ENCODE measurements around the gene RNASE13.

RNASE13 gene, protein sequence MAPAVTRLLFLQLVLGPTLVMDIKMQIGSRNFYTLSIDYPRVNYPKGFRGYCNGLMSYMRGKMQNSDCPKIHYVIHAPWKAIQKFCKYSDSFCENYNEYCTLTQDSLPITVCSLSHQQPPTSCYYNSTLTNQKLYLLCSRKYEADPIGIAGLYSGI

DNA sequence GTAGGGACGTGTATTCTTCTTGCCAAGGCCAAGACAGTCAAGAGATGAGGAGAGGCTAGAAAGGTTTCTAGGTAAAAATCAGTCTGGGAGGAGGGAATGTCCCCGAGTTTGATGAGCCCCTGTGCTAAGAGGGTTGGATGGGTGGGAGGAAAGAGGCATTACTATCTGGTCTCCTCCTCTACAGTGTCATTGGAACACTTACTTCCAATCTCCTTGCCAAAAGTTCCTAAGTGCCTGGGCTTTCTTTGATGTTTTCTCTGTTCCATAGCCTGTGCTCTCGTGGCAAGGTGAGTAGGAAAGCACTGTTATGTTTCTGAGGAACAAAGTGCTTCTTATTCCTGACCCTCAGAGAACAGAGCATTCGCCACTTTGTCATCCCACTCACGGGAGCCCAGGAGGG lies at the start of gene RNASE13:
TSS of gene RNASE13 (minus strand) at position 101 of the 400 bp plus-strand sequence. CDS start 519 bp downstream, outside the sequence.
- no peak for DNase-seq (ENCODE audit: low read depth)

GRCh38 chr14:21084396-21084795 lies 49.8 kb upstream of the RNASE13 start:
- DNase-seq (ENCODE audit: low read depth), result no peak

GRCh38 chr14:21083565-21084325 lies 49.1 kb upstream of the RNASE13 start:
- no peak for DNase-seq (ENCODE audit: low read depth)

DNA sequence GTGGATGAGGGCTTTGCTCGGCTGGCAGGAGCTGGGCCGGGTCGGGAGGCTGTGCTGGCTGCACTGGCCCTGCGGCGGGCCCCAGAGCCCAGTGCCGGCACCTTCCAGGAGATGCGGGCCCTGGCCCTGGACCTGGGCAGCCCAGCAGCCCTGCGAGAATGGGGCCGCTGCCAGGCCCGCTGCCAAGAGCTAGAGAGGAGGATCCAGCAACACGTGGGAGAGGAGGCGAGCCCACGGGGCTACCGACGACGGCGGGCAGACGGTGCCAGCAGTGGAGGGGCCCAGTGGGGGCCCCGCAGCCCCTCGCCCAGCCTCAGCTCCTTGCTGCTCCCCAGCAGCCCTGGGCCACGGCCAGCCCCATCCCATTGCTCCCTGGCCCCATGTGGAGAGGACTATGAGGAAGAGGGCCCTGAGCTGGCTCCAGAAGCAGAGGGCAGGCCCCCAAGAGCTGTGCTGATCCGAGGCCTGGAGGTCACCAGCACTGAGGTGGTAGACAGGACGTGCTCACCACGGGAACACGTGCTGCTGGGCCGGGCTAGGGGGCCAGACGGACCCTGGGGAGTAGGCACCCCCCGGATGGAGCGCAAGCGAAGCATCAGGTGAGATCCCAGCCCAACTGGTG lies 47.0 kb upstream of the RNASE13 start:
- DNase-seq (ENCODE audit: low read depth), result no peak

GRCh38 chr14:21078726-21079125 lies 44.1 kb upstream of the RNASE13 start:
- no peak for DNase-seq (ENCODE audit: low read depth)

DNA sequence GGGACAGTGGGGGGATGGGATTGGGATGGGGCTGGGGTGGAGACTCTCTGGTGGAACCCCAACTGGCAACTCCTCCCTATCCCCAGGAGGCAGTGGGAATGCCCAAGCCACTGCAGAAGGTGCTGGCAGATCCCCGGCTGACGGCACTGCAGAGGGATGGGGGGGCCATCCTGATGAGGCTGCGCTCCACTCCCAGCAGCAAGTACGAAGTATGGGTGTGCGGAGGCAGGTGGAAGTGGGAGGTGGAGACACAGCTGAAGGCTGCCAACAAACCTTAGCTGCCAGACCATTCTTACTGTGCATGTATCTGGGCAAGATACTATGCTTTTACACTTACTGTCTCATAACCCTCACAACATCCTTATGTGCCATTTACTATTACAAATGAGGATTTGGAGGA lies 43.7 kb upstream of the RNASE13 start:
- DNase-seq (ENCODE audit: low read depth), result no peak

GRCh38 chr14:21077672-21078071 lies 43.1 kb upstream of the RNASE13 start:
- DNase-seq (ENCODE audit: low read depth), result no peak

DNA sequence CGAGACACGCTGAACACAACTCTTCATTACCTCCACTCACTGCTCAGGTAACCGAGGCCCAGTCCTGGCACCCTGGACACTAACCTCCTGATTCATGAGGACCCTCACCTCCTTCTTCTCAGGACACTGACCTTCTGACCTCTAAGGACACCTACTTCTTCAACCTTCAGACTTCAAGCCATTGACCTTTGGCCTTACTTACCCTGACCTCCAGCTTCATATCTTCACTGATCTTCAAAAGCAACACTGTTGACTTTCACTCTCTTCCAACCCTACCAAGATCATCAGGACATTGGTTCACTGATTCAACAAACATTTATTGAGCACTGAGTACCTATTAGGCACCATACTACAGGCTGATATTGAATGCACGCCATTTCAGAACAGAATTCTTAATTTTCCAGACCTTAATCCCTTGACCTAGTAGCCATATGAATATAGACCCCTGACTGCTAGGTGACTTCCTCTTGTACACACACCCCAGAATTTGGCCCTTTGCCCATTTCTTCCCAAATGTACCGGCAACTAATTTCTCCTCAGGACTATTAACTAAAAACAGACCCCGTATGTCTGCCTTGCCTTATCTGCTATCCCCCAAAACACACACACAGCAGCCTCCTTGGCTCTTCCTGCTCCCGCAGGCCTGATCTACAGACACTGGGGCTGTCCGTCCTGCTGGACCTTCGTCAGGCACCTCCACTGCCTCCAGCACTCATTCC lies 41.3 kb upstream of the RNASE13 start:
- DNase-seq (ENCODE audit: low read depth), result no peak

DNA sequence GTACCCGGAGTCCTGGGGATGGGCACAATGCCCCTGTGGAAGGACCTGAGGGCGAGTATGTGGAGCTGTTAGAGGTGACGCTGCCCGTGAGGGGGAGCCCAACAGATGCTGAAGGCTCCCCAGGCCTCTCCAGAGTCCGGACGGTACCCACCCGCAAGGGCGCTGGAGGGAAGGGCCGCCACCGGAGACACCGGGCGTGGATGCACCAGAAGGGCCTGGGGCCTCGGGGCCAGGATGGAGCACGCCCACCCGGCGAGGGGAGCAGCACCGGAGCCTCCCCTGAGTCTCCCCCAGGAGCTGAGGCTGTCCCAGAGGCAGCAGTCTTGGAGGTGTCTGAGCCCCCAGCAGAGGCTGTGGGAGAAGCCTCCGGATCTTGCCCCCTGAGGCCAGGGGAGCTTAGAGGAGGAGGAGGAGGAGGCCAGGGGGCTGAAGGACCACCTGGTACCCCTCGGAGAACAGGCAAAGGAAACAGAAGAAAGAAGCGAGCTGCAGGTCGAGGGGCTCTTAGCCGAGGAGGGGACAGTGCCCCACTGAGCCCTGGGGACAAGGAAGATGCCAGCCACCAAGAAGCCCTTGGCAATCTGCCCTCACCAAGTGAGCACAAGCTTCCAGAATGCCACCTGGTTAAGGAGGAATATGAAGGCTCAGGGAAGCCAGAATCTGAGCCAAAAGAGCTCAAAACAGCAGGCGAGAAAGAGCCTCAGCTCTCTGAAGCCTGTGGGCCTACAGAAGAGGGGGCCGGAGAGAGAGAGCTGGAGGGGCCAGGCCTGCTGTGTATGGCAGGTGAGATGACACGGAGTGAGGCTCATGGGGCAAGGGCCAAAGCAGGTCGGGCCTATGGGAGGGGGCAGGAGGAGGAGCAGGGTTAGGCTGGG lies 40.0 kb upstream of the RNASE13 start:
- DNase-seq (ENCODE audit: low read depth), result no peak

- no peak for DNase-seq (ENCODE audit: low read depth)
Observed at GRCh38 chr14:21073921-21074320, 39.3 kb upstream of the RNASE13 start.

DNA sequence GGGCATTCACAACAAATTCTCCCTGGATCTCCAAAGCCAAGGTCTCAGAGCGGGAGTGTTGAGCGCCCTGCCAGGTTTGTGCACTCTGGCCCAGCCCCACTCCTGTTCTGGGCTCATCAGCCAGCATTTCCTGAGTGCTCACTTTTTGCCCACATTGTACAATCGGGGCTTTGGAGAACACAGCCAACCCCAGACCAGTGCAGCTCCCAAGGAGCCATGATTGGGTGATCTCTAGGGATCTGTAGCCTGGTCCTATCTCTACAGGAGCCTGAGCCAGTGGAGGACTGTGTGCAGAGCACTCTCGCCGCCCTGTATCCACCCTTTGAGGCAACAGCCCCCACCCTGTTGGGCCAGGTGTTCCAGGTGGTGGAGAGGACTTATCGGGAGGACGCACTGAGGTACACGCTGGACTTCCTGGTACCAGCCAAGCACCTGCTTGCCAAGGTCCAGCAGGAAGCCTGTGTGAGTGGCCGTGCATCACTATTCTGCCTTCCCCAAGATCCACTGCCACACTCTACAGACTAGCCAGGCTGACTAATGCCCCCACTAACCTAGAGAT lies 38.3 kb upstream of the RNASE13 start:
- no peak for DNase-seq (ENCODE audit: low read depth)

GRCh38 chr14:21072031-21072473 lies 37.4 kb upstream of the RNASE13 start:
- DNase-seq (ENCODE audit: low read depth), result no peak

DNA sequence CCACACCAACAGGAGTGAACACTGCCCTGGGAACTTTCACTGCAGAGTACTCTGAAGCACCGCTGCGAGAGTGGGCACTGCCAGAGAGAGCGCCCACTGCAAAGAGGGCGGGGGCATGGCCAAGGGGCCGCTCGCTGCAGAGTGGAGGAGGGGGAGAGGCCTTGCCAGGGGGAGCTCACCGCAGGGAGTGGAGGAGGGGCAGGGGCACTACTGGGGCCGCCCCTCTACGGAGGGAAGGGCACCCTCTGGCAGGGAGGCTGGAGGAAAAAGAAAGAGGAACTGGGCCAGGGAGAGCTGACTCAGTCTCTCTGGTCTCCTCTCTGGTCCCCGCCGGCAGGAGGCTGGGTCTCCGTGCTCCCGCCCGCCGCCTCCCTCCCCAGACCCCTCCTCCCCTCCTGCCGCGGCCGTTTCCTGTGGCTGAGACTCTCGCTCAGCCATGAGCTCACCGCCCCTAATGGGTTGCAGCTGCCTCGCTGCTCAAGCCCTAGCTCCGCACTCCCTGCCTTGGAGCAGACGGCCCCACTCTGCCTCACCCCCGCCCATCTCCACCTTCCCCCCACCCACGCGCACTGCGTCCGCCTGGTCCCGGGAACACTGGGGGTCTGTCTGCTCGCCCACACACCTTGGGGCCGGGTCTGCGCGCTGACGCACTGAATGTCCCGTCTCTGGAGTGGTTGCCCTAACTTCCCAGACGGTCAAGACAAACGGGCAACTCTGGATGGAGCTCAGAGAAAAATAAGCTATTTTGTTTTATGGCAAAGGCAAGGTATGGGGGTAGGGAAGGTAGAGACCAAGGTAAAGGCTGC lies 36.8 kb upstream of the RNASE13 start:
- no peak for DNase-seq (ENCODE audit: low read depth)

- DNase-seq (ENCODE audit: low read depth), result no peak
Observed at GRCh38 chr14:21070610-21071224, 36.1 kb upstream of the RNASE13 start.

DNA sequence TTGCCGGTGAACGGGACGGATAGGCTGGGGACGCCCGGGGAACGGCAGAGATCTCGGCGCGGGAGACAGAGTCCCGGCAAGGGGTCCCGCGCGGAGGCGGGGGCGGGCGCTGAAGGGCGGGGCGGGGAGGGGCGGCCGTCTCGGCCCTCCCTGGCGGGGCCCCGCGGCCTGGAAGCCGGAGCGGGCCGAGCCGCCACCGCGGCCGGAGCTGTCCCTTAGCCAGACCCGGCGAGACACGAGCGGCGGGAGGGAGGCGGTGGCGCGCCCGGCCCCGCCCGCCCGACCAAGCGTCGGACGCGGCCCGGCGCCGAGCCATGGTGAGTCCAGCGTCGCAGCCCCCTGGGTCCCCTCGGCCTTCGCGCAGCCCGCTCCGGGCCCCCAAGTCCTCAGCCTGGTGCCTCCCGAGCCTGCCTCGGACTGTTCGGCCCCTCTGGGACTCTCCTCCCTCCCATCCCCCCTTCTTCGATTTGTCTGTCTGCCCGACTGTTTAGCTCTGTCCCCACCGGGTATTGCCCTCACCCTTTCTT lies 35.5 kb upstream of the RNASE13 start, which contains the start of gene ARHGEF40:
TSS of gene ARHGEF40 (plus strand) at position 222 of the 527 bp plus-strand sequence. CDS start at position 315, 93 bp downstream.
- no peak for DNase-seq (ENCODE audit: low read depth)

DNA sequence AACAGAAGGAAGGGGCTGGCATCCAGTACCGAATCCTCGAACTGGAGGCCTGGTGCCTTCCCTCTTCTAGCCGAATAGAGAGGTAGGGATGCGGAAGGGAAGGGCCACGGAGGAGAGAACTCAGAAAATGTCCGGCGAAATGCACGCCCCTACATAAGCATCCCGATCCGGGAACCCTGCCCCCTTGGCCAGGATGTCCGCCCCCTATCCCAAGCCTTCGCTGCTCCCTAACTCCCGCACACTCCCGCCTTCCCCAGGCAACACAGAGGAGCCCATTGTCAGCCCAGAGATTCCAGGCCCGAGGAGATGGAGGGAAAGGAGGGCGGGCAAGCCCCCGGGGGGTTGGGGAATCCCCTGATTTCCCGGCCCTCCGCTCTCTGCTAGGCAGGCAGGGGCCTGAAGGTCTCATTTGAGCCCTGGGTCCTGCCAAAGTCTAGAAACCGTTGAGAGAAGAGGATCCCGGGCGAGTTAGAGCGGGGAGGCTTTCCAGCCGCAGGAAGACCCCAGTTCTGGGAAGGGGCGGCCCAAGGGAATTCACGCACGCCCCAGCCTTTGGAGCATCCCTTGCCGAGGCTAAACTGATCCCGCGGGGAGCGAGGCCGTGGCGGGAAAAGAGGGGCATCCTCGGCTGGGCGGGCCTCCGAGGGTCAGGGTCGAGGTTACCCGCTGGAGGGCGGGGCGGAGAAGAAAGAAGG lies 34.9 kb upstream of the RNASE13 start:
- DNase-seq (ENCODE audit: low read depth), result no peak

- no peak for DNase-seq (ENCODE audit: low read depth)
Observed at GRCh38 chr14:21068521-21069387, 34.1 kb upstream of the RNASE13 start.
